Measurements from ENCODE around the gene CKS2.

Gene CKS2

DNA sequence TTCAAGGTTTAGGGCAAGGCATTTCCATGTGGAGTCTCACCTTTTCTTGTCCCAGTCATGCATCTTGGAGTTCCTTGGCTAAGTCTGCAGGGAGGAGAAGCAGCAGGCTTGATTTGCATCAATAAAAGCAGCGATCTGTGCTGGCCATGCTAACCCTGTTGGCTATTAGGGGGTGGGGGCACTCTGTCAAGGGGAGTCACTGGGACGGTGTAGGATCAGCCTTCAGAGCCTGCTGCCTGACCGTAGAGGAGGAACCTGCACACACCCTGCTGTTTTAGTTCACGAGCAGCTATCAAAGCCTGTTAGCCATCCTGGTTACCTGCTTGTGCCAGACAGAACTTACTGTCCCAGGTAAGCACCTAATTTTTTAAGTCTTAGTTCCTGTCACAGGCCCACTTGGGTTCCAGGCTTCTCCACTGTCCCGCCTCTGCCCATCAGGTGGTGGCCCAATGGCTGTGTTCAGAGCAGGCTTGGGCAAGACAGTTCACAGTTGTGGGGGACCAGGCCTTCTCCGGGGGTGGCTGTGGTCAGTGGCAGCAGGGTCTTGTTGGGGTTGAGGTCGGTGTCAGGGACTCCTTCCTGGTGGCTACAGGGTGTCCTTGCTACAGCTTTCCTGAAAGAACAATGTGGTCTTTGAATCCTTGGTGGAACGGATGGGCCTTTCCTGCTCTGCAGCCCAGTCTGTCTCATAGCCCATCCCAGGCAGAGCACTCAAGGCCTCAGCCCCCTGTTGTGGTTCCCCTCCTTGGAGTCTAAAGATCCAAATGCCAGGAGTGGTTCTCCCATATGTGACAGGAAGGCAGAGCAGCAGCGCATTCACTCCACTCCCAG lies 51.0 kb downstream of the CKS2 start:
- no peak overlapping the region for H3K4me3 ChIP-seq (ENCODE audit: low read length)
- no peak for TF ChIP-seq ZNF274 (IDR thresholded peaks at IDR 0.05; ENCODE audit: low read depth, low read length)

DNA sequence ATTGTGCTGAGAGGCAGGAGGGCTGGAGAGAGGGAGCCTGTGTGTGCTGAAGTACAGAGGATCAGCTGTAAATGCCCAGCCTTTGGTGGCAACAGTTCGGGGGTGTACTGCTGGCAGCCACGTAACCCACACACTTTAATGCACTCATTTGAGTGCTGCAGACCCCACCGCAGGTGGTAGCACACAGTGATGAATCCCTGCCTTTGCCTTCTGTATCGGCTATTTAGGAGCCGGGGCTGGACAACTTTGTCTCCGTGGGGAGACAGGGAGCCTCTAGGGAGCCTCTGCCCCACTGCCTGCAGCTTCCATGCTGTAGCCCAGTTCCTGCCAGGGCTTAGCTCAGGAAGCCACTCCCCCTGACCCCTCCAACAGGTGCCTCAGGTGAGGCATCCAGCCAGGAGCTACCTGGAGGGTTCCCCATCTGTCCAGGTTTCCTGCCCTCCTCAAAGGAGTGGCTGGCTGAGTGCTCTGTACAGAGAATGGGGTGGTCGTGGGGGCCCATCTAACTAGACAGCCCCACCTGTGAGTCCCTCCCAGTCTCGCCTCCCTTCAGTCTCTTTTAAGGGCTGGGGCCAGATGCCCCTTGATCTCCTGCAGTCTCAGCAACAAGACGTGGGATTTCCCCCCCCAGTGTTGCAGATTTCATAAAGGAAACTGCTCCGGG lies 51.8 kb downstream of the CKS2 start:
- no peak for TF ChIP-seq ZNF274 (IDR thresholded peaks at IDR 0.05; ENCODE audit: low read depth, low read length)
- no peak overlapping the region for H3K4me3 ChIP-seq (ENCODE audit: low read length)

GRCh38 chr9:89363311-89363670 lies 52.3 kb downstream of the CKS2 start:
- no peak overlapping the region for H3K4me3 ChIP-seq (ENCODE audit: low read length)
- no peak for TF ChIP-seq ZNF274 (IDR thresholded peaks at IDR 0.05; ENCODE audit: low read depth, low read length)

DNA sequence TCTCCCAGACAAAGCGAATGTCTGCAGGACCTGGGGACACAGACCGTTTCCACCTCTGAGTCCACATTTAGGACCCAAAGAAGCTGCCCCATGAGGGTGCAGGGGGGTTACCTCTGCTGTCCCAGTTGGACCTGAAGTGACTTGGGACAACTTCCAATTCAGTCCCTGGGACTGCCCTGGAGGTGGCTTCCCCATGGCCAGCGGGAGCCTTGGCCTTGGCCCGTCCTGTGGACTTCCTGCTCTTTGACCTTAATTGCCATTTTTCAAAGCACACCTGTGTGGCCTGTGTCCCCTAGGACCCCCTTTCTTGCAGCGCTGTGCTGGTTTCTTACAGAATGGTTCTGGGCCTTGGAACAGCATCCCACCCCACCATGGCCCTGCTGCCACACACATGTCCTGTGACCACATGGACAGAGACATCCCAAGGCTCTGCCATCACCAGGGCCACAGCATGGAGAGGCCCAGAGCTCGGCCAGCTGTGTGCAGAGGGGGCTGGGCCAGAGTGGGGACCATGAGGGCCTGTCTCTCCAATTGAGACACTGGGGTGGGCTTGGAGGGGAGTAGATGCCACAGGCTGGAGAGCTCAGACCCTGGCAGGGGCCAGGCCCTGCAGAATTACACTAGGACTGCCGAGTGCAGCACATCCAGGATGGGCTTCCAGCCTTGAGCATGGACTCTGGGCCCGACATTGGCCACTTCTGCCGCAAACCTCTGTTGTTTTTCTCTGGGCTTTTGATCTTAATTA lies 53.1 kb downstream of the CKS2 start:
- H3K4me3 ChIP-seq (ENCODE audit: low read length) = no peak overlapping the region
- TF ChIP-seq ZNF274 (IDR thresholded peaks at IDR 0.05; ENCODE audit: low read depth, low read length) = no peak

- TF ChIP-seq ZNF274 (IDR thresholded peaks at IDR 0.05; ENCODE audit: low read depth, low read length) = no peak
- no peak overlapping the region for H3K4me3 ChIP-seq (ENCODE audit: low read length)
Observed at GRCh38 chr9:89364666-89365531, 53.9 kb downstream of the CKS2 start.

GRCh38 chr9:89365532-89365912 lies 54.5 kb downstream of the CKS2 start:
- no peak for TF ChIP-seq ZNF274 (IDR thresholded peaks at IDR 0.05; ENCODE audit: low read depth, low read length)
- H3K4me3 ChIP-seq (ENCODE audit: low read length) = no peak overlapping the region
